ENCODE measurements around the gene FBLN5.

The FBLN5 gene

DNA sequence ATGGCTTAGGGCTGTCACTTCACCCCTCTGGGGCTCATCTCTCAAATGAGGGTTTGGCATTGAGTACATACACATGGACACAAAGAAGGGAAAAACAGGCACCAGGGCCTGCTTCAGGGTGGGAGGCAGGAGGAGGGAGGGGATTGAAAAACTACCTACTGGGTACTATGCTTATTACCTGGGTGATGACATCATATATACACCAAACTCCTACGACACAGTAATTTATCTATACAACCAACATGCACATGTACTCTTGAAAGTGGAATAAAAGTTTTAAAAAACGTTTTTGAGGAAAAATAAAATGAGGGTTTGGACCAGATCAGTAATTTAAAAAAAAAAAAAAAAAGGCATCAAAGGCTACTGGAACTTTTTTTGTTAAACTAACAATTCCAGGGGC, 76.6 kb downstream of the FBLN5 start:
- in situ Hi-C loops (cut with MboI; ENCODE audit: low pct_unique_long_range_greater_than_20kb, low sequenced_read_pairs, unreplicated experiment): no loop called here
- TF ChIP-seq, protein P1, sequence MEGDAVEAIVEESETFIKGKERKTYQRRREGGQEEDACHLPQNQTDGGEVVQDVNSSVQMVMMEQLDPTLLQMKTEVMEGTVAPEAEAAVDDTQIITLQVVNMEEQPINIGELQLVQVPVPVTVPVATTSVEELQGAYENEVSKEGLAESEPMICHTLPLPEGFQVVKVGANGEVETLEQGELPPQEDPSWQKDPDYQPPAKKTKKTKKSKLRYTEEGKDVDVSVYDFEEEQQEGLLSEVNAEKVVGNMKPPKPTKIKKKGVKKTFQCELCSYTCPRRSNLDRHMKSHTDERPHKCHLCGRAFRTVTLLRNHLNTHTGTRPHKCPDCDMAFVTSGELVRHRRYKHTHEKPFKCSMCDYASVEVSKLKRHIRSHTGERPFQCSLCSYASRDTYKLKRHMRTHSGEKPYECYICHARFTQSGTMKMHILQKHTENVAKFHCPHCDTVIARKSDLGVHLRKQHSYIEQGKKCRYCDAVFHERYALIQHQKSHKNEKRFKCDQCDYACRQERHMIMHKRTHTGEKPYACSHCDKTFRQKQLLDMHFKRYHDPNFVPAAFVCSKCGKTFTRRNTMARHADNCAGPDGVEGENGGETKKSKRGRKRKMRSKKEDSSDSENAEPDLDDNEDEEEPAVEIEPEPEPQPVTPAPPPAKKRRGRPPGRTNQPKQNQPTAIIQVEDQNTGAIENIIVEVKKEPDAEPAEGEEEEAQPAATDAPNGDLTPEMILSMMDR (IDR thresholded peaks at IDR 0.05; ENCODE audit: extremely low read depth, insufficient read depth, missing control alignments): no peak
- DNase-seq (ENCODE audit: low spot score): no peak

DNA sequence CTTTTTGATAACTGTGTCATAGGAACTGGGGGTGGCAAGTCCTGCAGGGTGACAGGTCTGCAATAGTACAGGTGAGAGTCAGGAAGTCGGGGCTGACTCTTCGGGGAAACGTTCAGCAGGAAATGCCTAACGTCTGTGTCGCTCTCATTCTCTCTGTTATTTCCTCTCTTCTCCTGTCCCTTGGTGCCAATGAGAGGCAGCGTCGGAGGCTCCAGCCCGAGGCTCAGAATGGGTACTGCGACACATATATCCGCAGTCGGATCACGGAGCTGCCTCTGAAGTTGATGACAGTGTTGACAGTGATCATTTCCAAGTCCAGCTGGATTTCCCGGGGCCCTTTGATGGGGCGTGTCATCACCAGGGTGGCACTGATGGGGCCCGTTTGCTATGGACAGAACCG, 77.5 kb downstream of the FBLN5 start:
- no peak for DNase-seq (ENCODE audit: low spot score)
- in situ Hi-C loops (cut with MboI; ENCODE audit: low pct_unique_long_range_greater_than_20kb, low sequenced_read_pairs, unreplicated experiment): no loop called here
- TF ChIP-seq, protein P1 (IDR thresholded peaks at IDR 0.05; ENCODE audit: extremely low read depth, insufficient read depth, missing control alignments): no peak

DNA sequence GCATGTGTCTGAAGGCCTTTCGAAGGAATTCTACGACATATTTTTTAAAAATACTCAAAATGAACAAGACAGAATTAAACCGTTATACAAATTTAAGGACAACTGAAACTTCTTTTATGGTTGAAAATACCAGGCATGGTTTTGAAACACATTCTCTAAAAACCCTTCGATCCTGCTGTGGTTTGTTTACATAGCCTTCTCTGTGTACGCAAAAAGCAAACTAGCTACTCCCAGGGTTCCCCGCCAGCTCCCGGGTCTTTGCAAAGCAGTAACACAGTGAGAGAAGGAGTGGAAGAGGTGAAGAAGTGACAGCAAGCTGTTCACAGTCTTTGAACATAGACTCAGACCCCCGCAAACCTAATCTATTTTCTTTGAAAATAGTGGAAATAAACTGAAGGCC, 77.9 kb downstream of the FBLN5 start:
- in situ Hi-C loops (cut with MboI; ENCODE audit: low pct_unique_long_range_greater_than_20kb, low sequenced_read_pairs, unreplicated experiment): no loop called here
- TF ChIP-seq, protein P1 (IDR thresholded peaks at IDR 0.05; ENCODE audit: extremely low read depth, insufficient read depth, missing control alignments): no peak
- DNase-seq (ENCODE audit: low spot score): no peak

DNA sequence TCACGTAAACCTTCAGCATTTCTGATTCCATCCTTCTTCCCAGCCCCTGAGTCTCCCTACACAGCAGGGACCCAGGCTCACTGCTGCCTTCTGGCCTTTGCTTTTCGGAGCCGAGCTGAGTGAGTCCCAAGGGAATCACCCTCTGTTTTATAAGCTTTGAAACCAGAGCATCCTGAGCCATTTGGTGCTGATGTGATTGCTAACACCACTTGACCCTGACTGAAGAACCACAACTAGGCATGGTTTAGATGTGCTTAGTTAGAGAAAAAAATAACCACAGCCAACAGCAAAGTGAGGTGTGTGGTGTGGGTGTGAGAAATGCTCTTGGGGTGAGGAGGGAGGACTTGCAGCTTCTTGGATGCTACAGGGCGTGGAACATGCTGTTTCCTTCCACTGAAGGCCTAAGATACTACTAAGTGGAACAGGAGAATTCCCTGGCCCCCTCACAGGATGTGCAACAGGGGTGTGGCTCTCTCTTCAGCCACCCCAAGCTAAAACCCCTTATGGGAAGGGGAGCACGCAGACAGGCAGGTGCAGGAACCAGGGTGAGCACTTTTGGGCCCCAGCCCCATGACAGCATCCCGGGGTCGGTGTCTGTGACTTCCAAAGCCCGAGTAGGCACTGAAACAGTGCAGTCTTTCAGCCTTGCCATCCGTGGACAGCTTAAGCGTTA, 80.0 kb downstream of the FBLN5 start, which contains the start of gene TC2N:
TSS of gene TC2N (minus strand) at position 221 of the 673 bp plus-strand sequence. CDS start 53,767 bp downstream, outside the sequence.
- no peak for DNase-seq (ENCODE audit: low spot score)
- TF ChIP-seq, protein P1 (IDR thresholded peaks at IDR 0.05; ENCODE audit: extremely low read depth, insufficient read depth, missing control alignments): no peak
- in situ Hi-C loops (cut with MboI; ENCODE audit: low pct_unique_long_range_greater_than_20kb, low sequenced_read_pairs, unreplicated experiment): no loop called here

DNA sequence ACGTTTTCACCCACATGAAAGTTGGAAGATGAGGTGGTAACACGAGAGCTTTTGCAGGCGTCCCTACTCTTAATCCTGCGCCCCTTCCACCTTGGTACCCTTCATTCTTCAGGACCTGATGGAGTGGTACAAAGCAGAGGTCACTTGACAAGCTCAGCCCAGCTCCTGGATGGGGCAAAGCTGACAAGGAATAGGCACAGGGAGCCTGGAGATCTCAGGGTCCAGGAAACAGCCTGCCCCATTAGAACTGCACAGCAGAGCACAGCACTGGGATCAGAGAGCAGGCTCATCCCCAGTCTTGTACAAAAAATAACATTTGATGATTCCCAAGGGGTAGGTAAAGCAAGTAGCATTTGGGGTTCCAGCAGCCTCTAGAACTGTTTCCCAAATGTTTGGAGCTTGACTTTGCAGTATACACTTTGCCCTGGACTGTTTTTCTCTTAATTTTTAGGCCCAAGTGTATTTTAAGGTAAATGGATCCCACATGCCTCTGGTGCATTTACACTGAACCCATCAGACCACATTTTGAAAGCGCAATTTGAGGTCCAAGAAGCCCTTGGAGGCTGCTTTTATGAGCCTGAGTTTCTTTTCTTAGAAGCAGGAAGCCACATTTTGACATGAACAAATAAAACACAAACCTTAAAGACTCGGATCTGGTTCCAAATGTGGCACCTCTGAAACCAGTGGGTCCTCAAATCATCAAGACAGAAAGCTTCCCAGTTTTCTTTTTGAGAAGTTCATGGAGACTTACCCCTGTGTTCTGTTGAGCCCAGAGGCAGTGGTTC, 80.8 kb downstream of the FBLN5 start:
- DNase-seq (ENCODE audit: low spot score): no peak
- TF ChIP-seq, protein P1 (IDR thresholded peaks at IDR 0.05; ENCODE audit: extremely low read depth, insufficient read depth, missing control alignments): no peak
- in situ Hi-C loops (cut with MboI; ENCODE audit: low pct_unique_long_range_greater_than_20kb, low sequenced_read_pairs, unreplicated experiment): no loop called here

DNA sequence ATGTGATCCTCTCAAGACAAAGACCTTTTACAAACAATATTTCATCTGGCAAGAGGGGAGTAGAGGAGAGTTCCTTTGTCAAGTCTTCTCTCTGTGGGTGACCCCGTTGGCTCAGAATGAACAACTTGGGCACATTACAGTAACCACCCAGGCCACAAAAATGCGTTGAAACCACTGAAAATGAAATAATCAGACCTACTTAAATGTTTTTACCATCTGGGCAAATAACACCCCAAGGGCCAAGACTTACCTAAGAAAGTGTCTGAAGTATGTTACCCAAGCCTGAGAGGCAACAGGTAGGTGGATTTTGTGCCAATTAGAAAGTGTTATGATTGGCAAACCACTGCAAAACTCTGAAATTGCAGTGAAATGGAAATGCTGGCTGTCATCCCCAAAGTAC, 81.4 kb downstream of the FBLN5 start:
- in situ Hi-C loops (cut with MboI; ENCODE audit: low pct_unique_long_range_greater_than_20kb, low sequenced_read_pairs, unreplicated experiment): no loop called here
- DNase-seq (ENCODE audit: low spot score): no peak
- TF ChIP-seq, protein P1 (IDR thresholded peaks at IDR 0.05; ENCODE audit: extremely low read depth, insufficient read depth, missing control alignments): no peak
